Body of pancreas (tissue), 4 donors: ENCODE measurements around the gene ABHD12. TPM values are rescaled to one million over a fixed set of nuclear protein-coding genes. Genes with fewer than 3 reads are reported as not detected.

ENCODE experiments used
- ATAC-seq: fragments of 150-250 bp; one replicate; pipeline ENCODE4 v1.9.1; 2016
- DNase-seq, 4 donors: peaks; one replicate each; pipeline ENCODE4 v3.0.0-alpha.2; 2019
- H3K27ac ChIP-seq, 4 donors: fragments of 200-600 bp; sonication (generic); 1 replicate in 3 of 4; 2 replicates in 1 of 4; pipeline versions ENCODE4 v1.5.1 to v1.6.1; 2016 to 2019; ENCODE audit warnings: mild to moderate bottlenecking in 1 of 4, mixed read lengths in 1 of 4, moderate library complexity in 1 of 4
- H3K27me3 ChIP-seq, 2 donors: fragments of 200-600 bp; sonication (generic); one replicate each; pipeline ENCODE4 v1.6.0; 2016; ENCODE audit warnings: mild to moderate bottlenecking in 1 of 2
- H3K36me3 ChIP-seq, 2 donors: fragments of 200-600 bp; sonication (generic); replicated peaks in 1 of 2; 2 replicates each; pipeline ENCODE4 v1.5.1; 2016; ENCODE audit warnings: low read depth in 2 of 2; ENCODE audit not compliant: insufficient read depth in 1 of 2
- H3K4me1 ChIP-seq: fragments of 200-600 bp; sonication (generic); one replicate; pipeline ENCODE4 v1.6.0; 2016
- H3K4me3 ChIP-seq, 2 donors: fragments of 200-600 bp; sonication (generic); 1 replicate in 1 of 2; 2 replicates in 1 of 2; pipeline ENCODE4 v1.5.1; 2016 to 2019
- H3K9me3 ChIP-seq, 3 donors: fragments of 200-600 bp; sonication (generic); 1 replicate in 2 of 3; 2 replicates in 1 of 3; pipeline ENCODE4 v1.5.1; 2016
- POLR2A ChIP-seq, 3 donors: fragments of 450-650 bp; IDR thresholded peaks; one replicate each; pipeline ENCODE4 v1.6.1; 2016; ENCODE audit warnings: antibody characterized with exemption in 3 of 3, mild to moderate bottlenecking in 2 of 3
- WGBS, 2 donors: methylation state at CpG; one replicate each; pipeline ENCODE4 v1.1.5; 2017; 5-methylcytosine and 5-hydroxymethylcytosine counted together
- intact Hi-C: fragments of 100-400 bp; cut with DNase I; formaldehyde crosslinking; loops from one replicate; pipeline ENCODE4 v1.15.1; 2023
- total RNA-seq, 2 donors: library from RNA; depleted of rRNA; stranded (reverse); fragments of >200 nt; gene quantifications; one replicate each; pipeline ENCODE4 v1.1.0, GENCODE V29; 2016
- TF ChIP-seq, protein P1 (sequence below), 7 experiments: fragments of 450-650 bp in 4 of 7; fragments of 200-600 bp in 3 of 7; sonication (generic) in 3 of 7; IDR thresholded peaks; one replicate each; pipeline ENCODE4 v1.5.1; 2016 to 2019; ENCODE audit warnings: antibody characterized with exemption in 7 of 7

Gene ABHD12
- total RNA-seq, 2 donors from 2014 or later: 74.7 to 106 TPM

DNA sequence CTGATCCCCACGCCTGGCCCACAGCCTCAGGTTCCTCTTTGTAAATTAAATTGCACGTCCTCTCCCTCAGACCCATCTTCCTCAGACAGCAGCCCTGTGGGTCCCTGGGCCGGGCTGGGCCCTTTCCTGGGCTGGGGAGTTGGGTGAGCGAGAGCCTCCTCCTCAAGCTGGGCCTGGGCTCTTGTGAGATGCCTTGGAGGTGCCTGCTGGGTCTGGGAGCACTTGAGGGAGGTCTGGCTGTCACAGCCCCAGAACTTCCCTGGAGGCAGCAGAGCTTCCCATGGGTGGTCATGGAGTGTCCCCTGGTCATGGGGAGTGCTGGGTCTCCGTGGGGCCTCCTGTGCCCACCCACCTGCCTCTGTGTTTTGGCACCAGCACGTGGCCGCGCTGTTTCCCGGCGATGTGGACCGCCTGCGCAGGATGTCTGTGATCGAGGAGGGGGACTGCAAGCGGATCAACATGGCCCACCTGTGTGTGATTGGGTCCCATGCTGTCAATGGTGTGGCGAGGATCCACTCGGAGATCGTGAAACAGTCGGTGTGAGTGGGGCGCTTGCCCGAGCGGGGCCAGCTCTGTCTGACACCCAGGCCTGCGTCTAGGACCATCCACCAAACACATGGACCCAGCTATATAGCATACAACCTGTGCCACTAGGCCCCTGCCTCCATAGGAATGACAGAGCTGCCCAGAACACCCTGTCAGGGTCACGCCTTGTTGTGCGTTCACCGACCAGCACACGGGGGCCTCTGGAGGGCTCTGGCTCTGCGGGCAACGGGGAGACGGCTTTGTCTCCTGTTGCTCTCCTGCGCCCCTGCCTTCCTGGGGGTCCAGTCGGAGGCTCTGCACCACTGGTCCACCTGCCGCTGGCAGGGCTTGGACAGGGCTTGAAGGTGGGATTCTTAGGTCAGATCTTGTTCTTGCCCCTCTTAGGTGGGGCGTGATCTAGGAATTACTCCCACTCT, 109.8 kb downstream of the ABHD12 start:
- no peaks in the 10 kb centered on the region for H3K27me3 ChIP-seq
- H3K4me3 ChIP-seq: no peak overlapping the region
- intact Hi-C loops: no loop called here
- TF ChIP-seq, protein P1, sequence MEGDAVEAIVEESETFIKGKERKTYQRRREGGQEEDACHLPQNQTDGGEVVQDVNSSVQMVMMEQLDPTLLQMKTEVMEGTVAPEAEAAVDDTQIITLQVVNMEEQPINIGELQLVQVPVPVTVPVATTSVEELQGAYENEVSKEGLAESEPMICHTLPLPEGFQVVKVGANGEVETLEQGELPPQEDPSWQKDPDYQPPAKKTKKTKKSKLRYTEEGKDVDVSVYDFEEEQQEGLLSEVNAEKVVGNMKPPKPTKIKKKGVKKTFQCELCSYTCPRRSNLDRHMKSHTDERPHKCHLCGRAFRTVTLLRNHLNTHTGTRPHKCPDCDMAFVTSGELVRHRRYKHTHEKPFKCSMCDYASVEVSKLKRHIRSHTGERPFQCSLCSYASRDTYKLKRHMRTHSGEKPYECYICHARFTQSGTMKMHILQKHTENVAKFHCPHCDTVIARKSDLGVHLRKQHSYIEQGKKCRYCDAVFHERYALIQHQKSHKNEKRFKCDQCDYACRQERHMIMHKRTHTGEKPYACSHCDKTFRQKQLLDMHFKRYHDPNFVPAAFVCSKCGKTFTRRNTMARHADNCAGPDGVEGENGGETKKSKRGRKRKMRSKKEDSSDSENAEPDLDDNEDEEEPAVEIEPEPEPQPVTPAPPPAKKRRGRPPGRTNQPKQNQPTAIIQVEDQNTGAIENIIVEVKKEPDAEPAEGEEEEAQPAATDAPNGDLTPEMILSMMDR (IDR thresholded peaks at IDR 0.05): no peak
- TF ChIP-seq POLR2A (IDR thresholded peaks at IDR 0.05): no peak
- DNase-seq (peak in 3 of 4 donors; percentile 4 to 10 (median 9)), ATAC-seq (no peak)
- peaks cover 8% of the 10 kb centered on the region for H3K4me1 ChIP-seq
- H3K9me3 ChIP-seq: no peaks in the 10 kb centered on the region
- 87 to 92% methylated on average over 7 to 30 of the region's 33 CpGs for WGBS, 2 donors
- H3K27ac ChIP-seq: peak overlapping the region in 3 of 4 donors; percentile 38 to 56 (median 41)
- H3K36me3 ChIP-seq: peaks cover 6 to 13% of the 10 kb centered on the region in 2 donors

DNA sequence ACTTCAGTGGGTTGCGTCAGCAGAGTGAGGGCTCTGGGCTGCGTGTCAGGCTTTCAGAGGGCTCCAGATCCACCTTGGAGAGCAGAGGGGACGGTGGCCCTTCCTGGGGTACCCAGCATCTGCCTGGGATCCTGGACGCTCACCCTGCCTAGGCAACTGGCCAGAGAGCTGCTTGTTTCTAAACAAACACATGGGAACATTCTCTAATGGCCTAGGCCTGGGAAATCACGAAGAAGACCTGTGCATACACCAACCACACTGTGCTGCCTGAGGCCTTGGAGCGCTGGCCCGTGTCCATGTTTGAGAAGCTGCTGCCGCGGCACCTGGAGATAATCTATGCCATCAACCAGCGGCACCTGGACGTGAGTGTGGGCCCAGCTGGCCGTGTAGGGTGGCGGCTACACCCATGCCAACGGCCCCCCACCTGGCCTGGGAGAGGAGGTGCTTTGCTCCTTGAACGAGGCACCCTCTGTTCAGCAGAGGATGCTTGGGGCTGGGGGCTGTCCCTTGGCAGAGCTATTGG, 110.5 kb downstream of the ABHD12 start:
- intact Hi-C loops: no loop called here
- 46 to 48% methylated on average over 3 to 15 of the region's 15 CpGs for WGBS, 2 donors
- Histone ChIP-seq H3K4me3 (no peak overlapping the region), H3K27me3 (no peaks in the 10 kb centered on the region), H3K9me3 (no peaks in the 10 kb centered on the region), H3K4me1 (peaks cover 8% of the 10 kb centered on the region), H3K27ac (peak overlapping the region in 3 of 4 donors; percentile 38 to 56 (median 41)), H3K36me3 (peaks cover 6 to 14% of the 10 kb centered on the region in 2 donors)
- DNase-seq: peak; percentile 72 to 89 (median 87)
- TF ChIP-seq, protein P1 (IDR thresholded peaks at IDR 0.05): no peak
- TF ChIP-seq POLR2A (IDR thresholded peaks at IDR 0.05): no peak
- ATAC-seq: peak; percentile 73

DNA sequence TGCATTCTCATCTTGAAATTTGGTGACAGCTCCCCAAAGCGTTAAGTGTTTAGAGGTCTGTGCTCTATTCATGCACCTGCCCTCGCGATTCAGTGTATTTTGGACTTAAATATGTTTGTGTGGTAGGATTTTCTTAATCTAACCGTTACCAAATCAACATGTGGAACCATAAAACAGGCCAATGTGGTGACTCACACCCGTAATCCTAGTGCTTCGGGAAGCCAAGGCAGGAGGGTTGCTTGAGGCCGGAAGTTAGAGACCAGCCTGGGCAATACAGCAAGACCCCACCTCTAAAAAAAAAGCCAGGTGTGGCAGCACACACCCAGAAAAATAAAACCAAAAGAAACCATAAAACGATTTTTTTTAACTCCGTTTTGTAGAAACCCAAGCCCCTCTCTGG, 111.2 kb downstream of the ABHD12 start:
- TF ChIP-seq, protein P1 (IDR thresholded peaks at IDR 0.05): no peak
- no peak for TF ChIP-seq POLR2A (IDR thresholded peaks at IDR 0.05)
- WGBS, 2 donors: 77 to 82% methylated on average over 9 of the region's 9 CpGs
- Histone ChIP-seq H3K9me3 (no peaks in the 10 kb centered on the region), H3K4me1 (peaks cover 8% of the 10 kb centered on the region), H3K27me3 (no peaks in the 10 kb centered on the region), H3K27ac (peak overlapping the region in 3 of 4 donors; percentile 38 to 56 (median 41)), H3K4me3 (no peak overlapping the region), H3K36me3 (peaks cover 6 to 20% of the 10 kb centered on the region in 2 donors)
- no peak for ATAC-seq
- intact Hi-C loops: no loop called here
- DNase-seq: peak in 2 of 4 donors; percentile 1 to 7

DNA sequence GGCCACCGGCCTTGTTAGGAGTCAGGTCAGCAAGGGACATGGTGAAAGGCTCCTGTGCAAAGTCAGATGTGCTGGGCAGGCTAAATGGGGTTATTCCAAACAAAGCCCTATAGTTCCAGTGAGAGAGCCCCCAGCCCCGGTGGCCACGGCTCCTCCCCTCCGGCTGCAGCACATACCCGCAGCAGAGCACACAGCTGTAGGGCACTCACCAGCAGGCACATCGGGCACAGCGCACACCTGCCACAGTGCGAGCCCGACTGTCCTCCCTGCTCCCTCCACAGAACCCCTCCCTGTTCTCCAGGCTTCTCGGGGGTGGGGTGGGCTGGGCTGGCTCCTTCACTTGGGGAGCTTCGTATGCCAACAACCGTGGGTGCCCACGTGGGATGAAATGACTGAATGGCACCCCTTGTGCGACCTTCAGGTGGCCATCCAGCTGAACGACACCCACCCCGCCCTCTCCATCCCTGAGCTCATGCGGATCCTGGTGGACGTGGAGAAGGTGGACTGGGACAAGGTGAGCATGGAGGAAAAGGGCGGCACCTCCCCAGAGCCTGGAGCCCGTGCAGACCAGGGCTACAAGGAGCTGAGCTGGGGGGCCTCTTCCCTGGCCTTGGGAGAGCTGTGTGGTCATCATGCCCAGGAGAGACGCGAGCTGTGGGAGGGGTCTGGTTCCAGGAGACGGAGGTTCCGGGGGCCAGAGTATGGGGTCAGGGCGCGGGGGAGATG, 111.8 kb downstream of the ABHD12 start:
- ATAC-seq: no peak
- H3K27me3 ChIP-seq: no peaks in the 10 kb centered on the region
- H3K27ac ChIP-seq: no peak overlapping the region
- H3K36me3 ChIP-seq: peaks cover 6 to 17% of the 10 kb centered on the region in 2 donors
- DNase-seq: peak in 3 of 4 donors; percentile 1 to 10 (median 8)
- TF ChIP-seq POLR2A (IDR thresholded peaks at IDR 0.05): no peak
- TF ChIP-seq, protein P1 (IDR thresholded peaks at IDR 0.05): no peak
- H3K4me3 ChIP-seq: no peak overlapping the region
- WGBS, 2 donors: 90 to 98% methylated on average over 15 to 26 of the region's 26 CpGs
- intact Hi-C loops: no loop called here
- H3K4me1 ChIP-seq: peaks cover 8% of the 10 kb centered on the region
- H3K9me3 ChIP-seq: no peaks in the 10 kb centered on the region
